Keratinocyte (primary cell): ENCODE measurements around the gene TMEM131. TPM values are rescaled to one million over a fixed set of nuclear protein-coding genes. Genes with fewer than 3 reads are reported as not detected.

ENCODE experiments used
- DNase-seq: peaks from one replicate; pipeline ENCODE4 v3.0.0-alpha.2; 2011; ENCODE audit warnings: low read depth, missing footprints, low spot score
- FAIRE-seq: peaks from 2 replicates; lab custom pipeline; 2011; peaks lifted over from hg19 to GRCh38; lab: Jason Lieb, UNC
- H2AFZ ChIP-seq: 2 replicates; pipeline ENCODE4 v1.6.0; 2012; ENCODE audit warnings: low read length, control low read depth, inconsistent platforms; ENCODE audit not compliant: control insufficient read depth
- H3K27ac ChIP-seq: 2 replicates; pipeline ENCODE4 v1.5.1; 2011; ENCODE audit warnings: low read length; ENCODE audit not compliant: control insufficient read depth, insufficient read depth
- H3K27me3 ChIP-seq: 3 replicates; pipeline ENCODE4 v1.6.0; 2011; ENCODE audit warnings: low read length; ENCODE audit not compliant: control insufficient read depth, insufficient read depth; ENCODE audit errors: extremely low read depth
- H3K36me3 ChIP-seq, 2 experiments: 2 replicates in 1 of 2; 3 replicates in 1 of 2; pipeline ENCODE4 v1.5.1; 2011; ENCODE audit warnings: low read length in 2 of 2, mild to moderate bottlenecking in 1 of 2; ENCODE audit not compliant: control insufficient read depth in 2 of 2, insufficient read depth in 2 of 2; ENCODE audit errors: extremely low read depth in 1 of 2
- H3K4me1 ChIP-seq: 3 replicates; pipeline ENCODE4 v1.5.1; 2011; ENCODE audit warnings: low read length; ENCODE audit not compliant: control insufficient read depth, insufficient read depth; ENCODE audit errors: extremely low read depth
- H3K4me2 ChIP-seq: 3 replicates; pipeline ENCODE4 v1.6.0; 2011; ENCODE audit warnings: low read depth, low read length; ENCODE audit not compliant: control insufficient read depth, insufficient read depth; ENCODE audit errors: extremely low read depth
- H3K4me3 ChIP-seq, 3 experiments: fragments of 200-600 bp in 1 of 3; sonication (generic) in 1 of 3; 2 replicates in 2 of 3; 3 replicates in 1 of 3; pipeline ENCODE4 v1.5.1; 2011 to 2016; ENCODE audit warnings: low read length in 3 of 3, mild to moderate bottlenecking in 3 of 3, control low read depth in 2 of 3, inconsistent platforms in 1 of 3, low read depth in 1 of 3, mixed read lengths in 1 of 3, mixed run types in 1 of 3, moderate library complexity in 1 of 3; ENCODE audit not compliant: control insufficient read depth in 2 of 3, insufficient read depth in 2 of 3; ENCODE audit errors: extremely low read depth in 1 of 3
- H3K79me2 ChIP-seq: 2 replicates; pipeline ENCODE4 v1.6.0; 2012; ENCODE audit warnings: low read length; ENCODE audit not compliant: control insufficient read depth, insufficient read depth
- H3K9ac ChIP-seq: 3 replicates; pipeline ENCODE4 v1.6.0; 2011; ENCODE audit warnings: low read length; ENCODE audit not compliant: control insufficient read depth, insufficient read depth; ENCODE audit errors: extremely low read depth
- H3K9me1 ChIP-seq: 3 replicates; pipeline ENCODE4 v1.6.0; 2011; ENCODE audit warnings: low read length; ENCODE audit not compliant: control insufficient read depth, insufficient read depth; ENCODE audit errors: extremely low read depth
- H3K9me3 ChIP-seq: 2 replicates; pipeline ENCODE4 v1.5.1; 2012; ENCODE audit warnings: low read depth, low read length; ENCODE audit not compliant: control insufficient read depth
- H4K20me1 ChIP-seq: 3 replicates; pipeline ENCODE4 v1.6.0; 2011; ENCODE audit warnings: low read length; ENCODE audit not compliant: control insufficient read depth, insufficient read depth; ENCODE audit errors: extremely low read depth
- EZH2 ChIP-seq: IDR thresholded peaks from one replicate; pipeline ENCODE4 v1.6.1; 2012; ENCODE audit warnings: inconsistent platforms, mild to moderate bottlenecking, low read length, moderate library complexity
- dilution Hi-C: fragments of 300-500 bp; cut with MboI; formaldehyde crosslinking; loops from one replicate; pipeline ENCODE4 v1.7.0; 2020; ENCODE audit warnings: low sequenced_read_pairs; ENCODE audit not compliant: extremely low pct_ligation_motif_present
- polyA plus RNA-seq, 5 experiments: library from polyadenylated mRNA; depleted of rRNA in 3 of 5; stranded (reverse) in 3 of 5; stranded (forward) in 1 of 5; unstranded in 1 of 5; fragments of >200 nt; gene quantifications; 1 replicate in 1 of 5; 2 replicates in 3 of 5; 3 replicates in 1 of 5; pipeline versions ENCODE4 v1.2.1 to v1.2.3, GENCODE V29; 2011 to 2012; ENCODE audit warnings: missing spikeins in 2 of 5, low read depth in 1 of 5, low replicate concordance in 1 of 5
- TF ChIP-seq, protein P1 (sequence below), 3 experiments: IDR thresholded peaks in 1 of 3; conservative IDR thresholded peaks in 1 of 3; optimal IDR thresholded peaks in 1 of 3; 2 replicates in 2 of 3; 3 replicates in 1 of 3; pipeline versions ENCODE3 to v1.5.1; 2011; ENCODE audit warnings: low read length in 3 of 3, mild to moderate bottlenecking in 3 of 3, moderate library complexity in 2 of 3, control low read depth in 1 of 3, inconsistent platforms in 1 of 3; ENCODE audit not compliant: insufficient read depth in 2 of 3; ENCODE audit errors: extremely low read depth in 1 of 3

TMEM131 gene
- polyA plus RNA-seq, 1 donor (not counting 4 experiments of a cell fraction or from before 2014, with no cell fraction given), result 25.5 TPM

DNA sequence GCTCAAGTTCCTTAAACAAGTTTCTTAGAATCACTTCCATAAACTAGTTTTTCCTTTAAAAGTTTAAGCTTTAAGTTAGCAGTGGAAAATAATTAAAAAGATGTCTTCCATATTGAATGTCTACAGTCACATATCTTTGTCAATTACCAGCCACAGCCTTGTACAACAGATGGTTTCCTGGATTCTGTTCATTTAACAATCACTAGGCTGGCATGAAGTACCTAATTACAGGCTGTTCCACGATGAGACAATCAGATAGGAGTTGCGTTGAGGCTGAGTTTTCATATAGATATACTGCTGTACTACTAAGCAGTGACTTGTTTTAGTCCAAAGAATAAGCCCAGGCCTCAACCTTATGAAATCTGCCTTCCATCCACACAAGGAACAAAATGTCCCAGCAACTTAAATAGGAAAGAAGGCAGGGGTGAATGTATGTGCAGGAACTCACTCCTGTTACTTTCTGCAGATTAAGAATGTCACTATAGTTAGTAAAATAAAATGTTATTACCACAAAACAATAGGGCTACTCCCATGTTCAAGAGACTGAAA is 151.4 kb downstream of the TMEM131 start:
- H3K4me2 ChIP-seq, result no peak overlapping the region
- DNase-seq (no peak), FAIRE-seq (no peak)
- peaks cover 6 to 16% of the 10 kb centered on the region in 2 experiments for H3K36me3 ChIP-seq
- no peaks in the 10 kb centered on the region for H3K27me3 ChIP-seq
- no peak overlapping the region for H3K9ac ChIP-seq
- dilution Hi-C loops, result no loop called here
- H3K4me3 ChIP-seq, result no peak overlapping the region
- H3K9me3 ChIP-seq, result no peaks in the 10 kb centered on the region
- H2AFZ ChIP-seq, result no peak overlapping the region
- no peaks in the 10 kb centered on the region for H4K20me1 ChIP-seq
- peaks cover 16% of the 10 kb centered on the region for H3K4me1 ChIP-seq
- no peak for TF ChIP-seq EZH2
- TF ChIP-seq, protein P1, sequence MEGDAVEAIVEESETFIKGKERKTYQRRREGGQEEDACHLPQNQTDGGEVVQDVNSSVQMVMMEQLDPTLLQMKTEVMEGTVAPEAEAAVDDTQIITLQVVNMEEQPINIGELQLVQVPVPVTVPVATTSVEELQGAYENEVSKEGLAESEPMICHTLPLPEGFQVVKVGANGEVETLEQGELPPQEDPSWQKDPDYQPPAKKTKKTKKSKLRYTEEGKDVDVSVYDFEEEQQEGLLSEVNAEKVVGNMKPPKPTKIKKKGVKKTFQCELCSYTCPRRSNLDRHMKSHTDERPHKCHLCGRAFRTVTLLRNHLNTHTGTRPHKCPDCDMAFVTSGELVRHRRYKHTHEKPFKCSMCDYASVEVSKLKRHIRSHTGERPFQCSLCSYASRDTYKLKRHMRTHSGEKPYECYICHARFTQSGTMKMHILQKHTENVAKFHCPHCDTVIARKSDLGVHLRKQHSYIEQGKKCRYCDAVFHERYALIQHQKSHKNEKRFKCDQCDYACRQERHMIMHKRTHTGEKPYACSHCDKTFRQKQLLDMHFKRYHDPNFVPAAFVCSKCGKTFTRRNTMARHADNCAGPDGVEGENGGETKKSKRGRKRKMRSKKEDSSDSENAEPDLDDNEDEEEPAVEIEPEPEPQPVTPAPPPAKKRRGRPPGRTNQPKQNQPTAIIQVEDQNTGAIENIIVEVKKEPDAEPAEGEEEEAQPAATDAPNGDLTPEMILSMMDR (optimal IDR thresholded peaks at IDR 0.05 in 1 of 3, IDR thresholded peaks at IDR 0.05 in 1 of 3, conservative IDR thresholded peaks at IDR 0.05 in 1 of 3; ENCODE audit: extremely low read depth in 1 of 3, insufficient read depth in 2 of 3, low read length in 3 of 3), result no peak
- H3K27ac ChIP-seq, result no peak overlapping the region
- peaks cover 38% of the 10 kb centered on the region for H3K79me2 ChIP-seq
- no peaks in the 10 kb centered on the region for H3K9me1 ChIP-seq

DNA sequence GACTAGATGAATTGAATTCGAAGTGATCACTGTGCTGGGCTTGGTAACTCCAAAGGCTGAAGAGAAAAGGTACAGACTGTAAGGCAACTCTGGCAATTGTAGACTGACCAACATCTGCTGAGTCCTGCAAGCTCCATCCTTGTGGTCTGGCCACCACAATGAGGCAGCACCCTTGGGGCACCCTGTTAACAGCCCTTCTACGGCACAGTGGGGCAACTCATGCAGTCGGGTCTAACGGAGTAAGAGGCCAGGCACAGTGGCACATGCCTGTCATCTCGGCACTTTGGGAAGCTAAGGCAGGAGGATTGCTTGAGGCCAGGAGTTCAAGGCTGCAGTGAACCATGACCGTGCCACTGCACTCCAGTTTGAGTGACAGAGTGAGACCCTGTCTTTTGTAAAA is 155.6 kb downstream of the TMEM131 start:
- Histone ChIP-seq H3K4me3 (no peak overlapping the region), H3K4me1 (no peaks in the 10 kb centered on the region), H3K9me3 (no peaks in the 10 kb centered on the region), H3K9ac (no peak overlapping the region), H3K4me2 (no peak overlapping the region), H3K36me3 (peaks cover 9 to 16% of the 10 kb centered on the region in 2 experiments), H3K79me2 (peaks cover 11% of the 10 kb centered on the region), H2AFZ (no peak overlapping the region), H3K9me1 (no peaks in the 10 kb centered on the region), H3K27me3 (no peaks in the 10 kb centered on the region), H3K27ac (no peak overlapping the region), H4K20me1 (no peaks in the 10 kb centered on the region)
- TF ChIP-seq, protein P1 (optimal IDR thresholded peaks at IDR 0.05 in 1 of 3, IDR thresholded peaks at IDR 0.05 in 1 of 3, conservative IDR thresholded peaks at IDR 0.05 in 1 of 3; ENCODE audit: extremely low read depth in 1 of 3, insufficient read depth in 2 of 3, low read length in 3 of 3), result no peak
- no peak for DNase-seq
- dilution Hi-C loops, result no loop called here
- no peak for FAIRE-seq
